ENCODE data around the gene GNG8.

Gene GNG8

GRCh38 chr19:46660008-46660517 is 24.1 kb upstream of the GNG8 start:
- no peaks in the 10 kb centered on the region for H3K36me3 ChIP-seq (ENCODE audit: control insufficient read depth, insufficient read depth, low read length)
- H3K9ac ChIP-seq (ENCODE audit: low read depth, low read length) = no peak overlapping the region
- H3K4me3 ChIP-seq (ENCODE audit: low read depth, low read length) = peak overlapping the region; percentile 60

GRCh38 chr19:46659151-46660007 is 23.4 kb upstream of the GNG8 start:
- H3K36me3 ChIP-seq (ENCODE audit: control insufficient read depth, insufficient read depth, low read length) = no peaks in the 10 kb centered on the region
- no peak overlapping the region for H3K27ac ChIP-seq (ENCODE audit: low read depth, low read length)
- H3K9ac ChIP-seq (ENCODE audit: low read depth, low read length) = no peak overlapping the region
- H3K9me3 ChIP-seq (ENCODE audit: control insufficient read depth, insufficient read depth, low read length) = no peaks in the 10 kb centered on the region
- peak overlapping the region; percentile 60 for H3K4me3 ChIP-seq (ENCODE audit: low read depth, low read length)
- H3K4me1 ChIP-seq (ENCODE audit: control insufficient read depth, insufficient read depth, low read length) = peaks cover 19% of the 10 kb centered on the region
- peaks cover 9% of the 10 kb centered on the region for H3K27me3 ChIP-seq (ENCODE audit: control insufficient read depth, insufficient read depth, low read length)

More at GRCh38 chr19:46660008-46660517, 24.1 kb upstream of the GNG8 start:
- Histone ChIP-seq H3K27me3 (ENCODE audit: control insufficient read depth, insufficient read depth, low read length) (peaks cover 9% of the 10 kb centered on the region), H3K4me1 (ENCODE audit: control insufficient read depth, insufficient read depth, low read length) (peaks cover 13% of the 10 kb centered on the region), H3K27ac (ENCODE audit: low read depth, low read length) (no peak overlapping the region), H3K9me3 (ENCODE audit: control insufficient read depth, insufficient read depth, low read length) (no peaks in the 10 kb centered on the region)

- Histone ChIP-seq H3K9me3 (ENCODE audit: control insufficient read depth, insufficient read depth, low read length) (no peaks in the 10 kb centered on the region), H3K9ac (ENCODE audit: low read depth, low read length) (no peak overlapping the region), H3K4me3 (ENCODE audit: low read depth, low read length) (no peak overlapping the region), H3K27me3 (ENCODE audit: control insufficient read depth, insufficient read depth, low read length) (peaks cover 9% of the 10 kb centered on the region), H3K36me3 (ENCODE audit: control insufficient read depth, insufficient read depth, low read length) (no peaks in the 10 kb centered on the region), H3K4me1 (ENCODE audit: control insufficient read depth, insufficient read depth, low read length) (peaks cover 20% of the 10 kb centered on the region), H3K27ac (ENCODE audit: low read depth, low read length) (no peak overlapping the region)
These were observed 20.5 kb upstream of the GNG8 start for GRCh38 chr19:46656541-46656940.

- Histone ChIP-seq H3K27me3 (ENCODE audit: control insufficient read depth, insufficient read depth, low read length) (peaks cover 9% of the 10 kb centered on the region), H3K4me1 (ENCODE audit: control insufficient read depth, insufficient read depth, low read length) (peaks cover 16% of the 10 kb centered on the region), H3K27ac (ENCODE audit: low read depth, low read length) (peak overlapping the region; percentile 53), H3K4me3 (ENCODE audit: low read depth, low read length) (no peak overlapping the region), H3K9ac (ENCODE audit: low read depth, low read length) (no peak overlapping the region), H3K36me3 (ENCODE audit: control insufficient read depth, insufficient read depth, low read length) (no peaks in the 10 kb centered on the region), H3K9me3 (ENCODE audit: control insufficient read depth, insufficient read depth, low read length) (no peaks in the 10 kb centered on the region)
These were observed 18.7 kb upstream of the GNG8 start for GRCh38 chr19:46654621-46655152.

GRCh38 chr19:46650445-46650844 is 14.4 kb upstream of the GNG8 start:
- H3K4me3 ChIP-seq (ENCODE audit: low read depth, low read length) = no peak overlapping the region
- H3K27me3 ChIP-seq (ENCODE audit: control insufficient read depth, insufficient read depth, low read length) = peaks cover 48% of the 10 kb centered on the region
- H3K27ac ChIP-seq (ENCODE audit: low read depth, low read length) = no peak overlapping the region
- H3K36me3 ChIP-seq (ENCODE audit: control insufficient read depth, insufficient read depth, low read length) = no peaks in the 10 kb centered on the region
- no peak overlapping the region for H3K9ac ChIP-seq (ENCODE audit: low read depth, low read length)
- H3K9me3 ChIP-seq (ENCODE audit: control insufficient read depth, insufficient read depth, low read length) = no peaks in the 10 kb centered on the region
- peaks cover 12% of the 10 kb centered on the region for H3K4me1 ChIP-seq (ENCODE audit: control insufficient read depth, insufficient read depth, low read length)

- Histone ChIP-seq H3K9ac (ENCODE audit: low read depth, low read length) (no peak overlapping the region), H3K4me3 (ENCODE audit: low read depth, low read length) (peak overlapping the region; percentile 44; the same call in 1 of the 2 replicates), H3K9me3 (ENCODE audit: control insufficient read depth, insufficient read depth, low read length) (no peaks in the 10 kb centered on the region), H3K4me1 (ENCODE audit: control insufficient read depth, insufficient read depth, low read length) (peaks cover 4% of the 10 kb centered on the region; the same call in 1 of the 2 replicates), H3K36me3 (ENCODE audit: control insufficient read depth, insufficient read depth, low read length) (no peaks in the 10 kb centered on the region), H3K27ac (ENCODE audit: low read depth, low read length) (no peak overlapping the region), H3K27me3 (ENCODE audit: control insufficient read depth, insufficient read depth, low read length) (peaks cover 50% of the 10 kb centered on the region)
These were observed 13.3 kb upstream of the GNG8 start for GRCh38 chr19:46648961-46649960.

GRCh38 chr19:46648060-46648960 is 12.3 kb upstream of the GNG8 start:
- Histone ChIP-seq H3K4me3 (ENCODE audit: low read depth, low read length) (peak overlapping the region; percentile 44; the same call in 1 of the 2 replicates), H3K27me3 (ENCODE audit: control insufficient read depth, insufficient read depth, low read length) (peaks cover 50% of the 10 kb centered on the region)

GRCh38 chr19:46646402-46646801 is 10.4 kb upstream of the GNG8 start:
- Histone ChIP-seq H3K27me3 (ENCODE audit: control insufficient read depth, insufficient read depth, low read length) (peaks cover 55% of the 10 kb centered on the region), H3K36me3 (ENCODE audit: control insufficient read depth, insufficient read depth, low read length) (no peaks in the 10 kb centered on the region), H3K9me3 (ENCODE audit: control insufficient read depth, insufficient read depth, low read length) (no peaks in the 10 kb centered on the region), H3K4me1 (ENCODE audit: control insufficient read depth, insufficient read depth, low read length) (no peaks in the 10 kb centered on the region; the same call in 1 of the 2 replicates), H3K27ac (ENCODE audit: low read depth, low read length) (no peak overlapping the region), H3K4me3 (ENCODE audit: low read depth, low read length) (no peak overlapping the region), H3K9ac (ENCODE audit: low read depth, low read length) (no peak overlapping the region)

More at GRCh38 chr19:46648060-46648960, 12.3 kb upstream of the GNG8 start:
- no peak overlapping the region for H3K27ac ChIP-seq (ENCODE audit: low read depth, low read length)
- H3K9me3 ChIP-seq (ENCODE audit: control insufficient read depth, insufficient read depth, low read length) = no peaks in the 10 kb centered on the region
- no peak overlapping the region for H3K9ac ChIP-seq (ENCODE audit: low read depth, low read length)
- no peaks in the 10 kb centered on the region; the same call in 1 of the 2 replicates for H3K4me1 ChIP-seq (ENCODE audit: control insufficient read depth, insufficient read depth, low read length)
- no peaks in the 10 kb centered on the region for H3K36me3 ChIP-seq (ENCODE audit: control insufficient read depth, insufficient read depth, low read length)

GRCh38 chr19:46644720-46645119 is 8.7 kb upstream of the GNG8 start:
- Histone ChIP-seq H3K36me3 (ENCODE audit: control insufficient read depth, insufficient read depth, low read length) (no peaks in the 10 kb centered on the region), H3K27ac (ENCODE audit: low read depth, low read length) (no peak overlapping the region), H3K27me3 (ENCODE audit: control insufficient read depth, insufficient read depth, low read length) (peaks cover 60% of the 10 kb centered on the region), H3K9ac (ENCODE audit: low read depth, low read length) (no peak overlapping the region), H3K9me3 (ENCODE audit: control insufficient read depth, insufficient read depth, low read length) (no peaks in the 10 kb centered on the region), H3K4me3 (ENCODE audit: low read depth, low read length) (no peak overlapping the region), H3K4me1 (ENCODE audit: control insufficient read depth, insufficient read depth, low read length) (no peaks in the 10 kb centered on the region; the same call in 1 of the 2 replicates)

- H3K36me3 ChIP-seq (ENCODE audit: control insufficient read depth, insufficient read depth, low read length) = no peaks in the 10 kb centered on the region
- no peak overlapping the region for H3K9ac ChIP-seq (ENCODE audit: low read depth, low read length)
- no peaks in the 10 kb centered on the region; the same call in 1 of the 2 replicates for H3K4me1 ChIP-seq (ENCODE audit: control insufficient read depth, insufficient read depth, low read length)
- no peak overlapping the region for H3K27ac ChIP-seq (ENCODE audit: low read depth, low read length)
- H3K9me3 ChIP-seq (ENCODE audit: control insufficient read depth, insufficient read depth, low read length) = no peaks in the 10 kb centered on the region
- H3K4me3 ChIP-seq (ENCODE audit: low read depth, low read length) = no peak overlapping the region
- peaks cover 51% of the 10 kb centered on the region for H3K27me3 ChIP-seq (ENCODE audit: control insufficient read depth, insufficient read depth, low read length)
These were observed 4.7 kb upstream of the GNG8 start for GRCh38 chr19:46640656-46641055.
